T-helper 22 cell (primary cell): Measurements from ENCODE around the gene NOM1.
"Not testable (repeated sequence)": the region's sequence is repeated elsewhere in the genome, so short reads cannot be mapped to it uniquely, and the experiment has no call there.

Source experiments
- DNase-seq: peaks from one replicate; pipeline ENCODE4 v3.0.0-alpha.2; 2020; ENCODE audit warnings: low read depth

Gene NOM1, protein sequence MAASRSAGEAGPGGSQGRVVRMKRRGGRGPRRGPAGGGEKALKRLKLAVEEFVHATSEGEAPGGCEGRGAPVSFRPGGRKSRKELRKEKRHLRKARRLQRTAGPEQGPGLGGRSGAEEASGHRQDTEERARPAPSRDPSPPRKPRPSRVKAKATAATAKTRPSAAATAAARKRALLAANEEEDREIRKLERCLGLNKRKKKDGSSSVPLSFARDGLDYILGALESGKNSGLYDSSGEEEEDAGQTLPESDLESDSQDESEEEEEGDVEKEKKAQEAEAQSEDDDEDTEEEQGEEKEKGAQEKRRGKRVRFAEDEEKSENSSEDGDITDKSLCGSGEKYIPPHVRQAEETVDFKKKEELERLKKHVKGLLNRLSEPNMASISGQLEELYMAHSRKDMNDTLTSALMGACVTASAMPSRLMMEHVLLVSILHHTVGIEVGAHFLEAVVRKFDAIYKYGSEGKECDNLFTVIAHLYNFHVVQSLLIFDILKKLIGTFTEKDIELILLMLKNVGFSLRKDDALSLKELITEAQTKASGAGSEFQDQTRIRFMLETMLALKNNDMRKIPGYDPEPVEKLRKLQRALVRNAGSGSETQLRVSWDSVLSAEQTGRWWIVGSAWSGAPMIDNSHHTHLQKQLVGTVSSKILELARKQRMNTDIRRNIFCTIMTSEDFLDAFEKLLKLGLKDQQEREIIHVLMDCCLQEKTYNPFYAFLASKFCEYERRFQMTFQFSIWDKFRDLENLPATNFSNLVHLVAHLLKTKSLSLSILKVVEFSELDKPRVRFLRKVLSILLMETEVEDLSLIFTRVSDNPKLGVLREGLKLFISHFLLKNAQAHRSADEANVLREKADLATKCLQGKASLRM

GRCh38 chr7:156949541-156950380 is at the start of gene NOM1:
Gene NOM1 (plus strand): TSS chr7:156949712. CDS start chr7:156949738, 26 bp downstream.
- peak; percentile 80 for DNase-seq

- not testable (repeated sequence) for DNase-seq
These were observed 49.4 kb upstream of the NOM1 start for GRCh38 chr7:156900093-156900492.

- DNase-seq = peak; percentile 50
These were observed 46.1 kb upstream of the NOM1 start for GRCh38 chr7:156903232-156903909.

DNA sequence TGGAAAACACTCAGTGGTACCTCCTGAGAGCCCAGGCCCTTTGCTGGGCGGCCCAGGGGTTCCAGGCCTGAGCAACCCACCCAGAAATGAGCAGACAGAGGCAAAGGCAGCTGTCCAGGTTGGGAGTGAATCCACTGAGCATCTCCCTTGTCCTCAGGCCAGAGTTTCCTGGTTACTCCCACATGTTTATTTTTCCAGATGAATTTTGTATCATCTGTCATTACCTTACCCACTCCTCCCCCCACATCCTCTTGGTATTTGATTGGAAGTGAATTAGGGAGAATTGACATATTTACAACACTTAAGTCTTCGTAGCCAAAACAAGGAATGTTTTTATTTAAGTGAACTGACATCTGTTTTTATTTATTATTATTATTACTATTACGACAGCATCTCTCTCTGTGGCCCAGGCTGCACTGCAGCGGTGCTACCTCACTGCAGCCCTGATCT is 43.3 kb upstream of the NOM1 start:
- DNase-seq = no peak

- no peak for DNase-seq
These were observed 41.9 kb upstream of the NOM1 start for GRCh38 chr7:156907656-156908055.

DNA sequence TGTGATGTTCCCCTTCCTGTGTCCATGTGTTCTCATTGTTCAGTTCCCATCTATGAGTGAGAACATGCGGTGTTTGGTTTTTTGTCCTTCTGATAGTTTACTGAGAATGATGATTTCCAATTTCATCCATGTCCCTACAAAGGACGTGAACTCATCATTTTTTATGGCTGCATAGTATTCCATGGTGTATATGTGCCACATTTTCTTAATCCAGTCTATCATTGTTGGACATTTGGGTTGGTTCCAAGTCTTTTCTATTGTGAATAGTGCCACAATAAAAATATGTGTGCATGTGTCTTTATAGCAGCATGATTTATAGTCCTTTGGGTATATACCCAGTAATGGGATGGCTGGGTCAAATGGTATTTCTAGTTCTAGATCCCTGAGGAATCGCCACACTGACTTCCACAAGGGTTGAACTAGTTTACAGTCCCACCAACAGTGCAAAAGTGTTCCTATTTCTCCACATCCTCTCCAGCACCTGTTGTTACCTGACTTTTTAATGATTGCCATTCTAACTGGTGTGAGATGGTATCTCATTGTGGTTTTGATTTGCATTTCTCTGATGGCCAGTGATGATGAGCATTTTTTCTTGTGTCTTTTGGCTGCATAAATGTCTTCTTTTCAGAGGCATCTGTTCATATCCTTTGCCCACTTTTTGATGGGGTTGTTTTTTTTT is 39.8 kb upstream of the NOM1 start:
- not testable (repeated sequence) for DNase-seq

DNA sequence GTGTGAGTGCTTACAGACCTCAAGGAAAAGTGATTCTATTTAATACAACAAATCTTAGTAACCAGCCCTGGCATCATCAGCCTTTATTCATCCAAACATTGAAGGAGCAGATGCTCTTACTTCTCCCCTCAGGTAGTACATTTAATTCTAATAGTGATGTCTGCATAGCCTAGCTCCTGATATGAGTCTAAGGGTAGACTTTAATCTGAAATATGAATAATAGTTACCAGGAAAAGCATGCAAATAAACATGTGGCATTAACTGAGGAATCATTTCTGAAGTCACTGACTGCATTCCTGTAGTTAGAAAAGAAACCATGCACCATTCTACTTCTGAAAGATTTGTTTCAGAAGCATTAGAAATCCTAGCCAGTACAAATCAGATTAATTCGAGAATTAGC is 30.9 kb upstream of the NOM1 start:
- DNase-seq = no peak

DNA sequence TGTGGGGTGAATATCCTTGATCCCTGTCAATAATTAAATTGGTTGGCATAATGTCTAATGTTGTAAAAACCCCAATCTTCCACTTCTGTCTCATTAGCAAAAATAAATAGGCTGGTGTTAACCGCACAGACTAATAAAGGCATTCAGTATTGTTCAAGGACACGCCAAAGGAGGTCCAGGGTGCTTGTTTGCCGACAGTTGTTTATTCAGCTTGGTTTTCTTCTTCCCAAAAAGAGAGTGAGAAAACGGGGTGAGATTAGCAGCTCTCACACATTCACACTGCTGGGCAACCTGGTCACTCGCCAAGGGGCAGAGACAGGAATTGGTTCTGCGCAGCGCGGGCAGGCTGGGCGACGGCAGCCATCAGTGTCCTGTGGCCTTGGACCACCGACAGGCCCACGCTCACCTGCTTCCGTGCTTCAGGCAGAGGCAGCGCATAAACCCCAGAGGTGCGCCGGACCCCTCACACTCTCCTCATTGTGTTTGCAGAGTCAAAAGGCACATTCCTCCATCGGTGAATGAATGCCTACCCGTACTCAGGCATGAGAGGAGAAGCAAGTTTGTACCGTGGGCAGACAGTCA is 30.3 kb upstream of the NOM1 start:
- no peak for DNase-seq

GRCh38 chr7:156920076-156920475 is 29.4 kb upstream of the NOM1 start:
- no peak for DNase-seq

DNA sequence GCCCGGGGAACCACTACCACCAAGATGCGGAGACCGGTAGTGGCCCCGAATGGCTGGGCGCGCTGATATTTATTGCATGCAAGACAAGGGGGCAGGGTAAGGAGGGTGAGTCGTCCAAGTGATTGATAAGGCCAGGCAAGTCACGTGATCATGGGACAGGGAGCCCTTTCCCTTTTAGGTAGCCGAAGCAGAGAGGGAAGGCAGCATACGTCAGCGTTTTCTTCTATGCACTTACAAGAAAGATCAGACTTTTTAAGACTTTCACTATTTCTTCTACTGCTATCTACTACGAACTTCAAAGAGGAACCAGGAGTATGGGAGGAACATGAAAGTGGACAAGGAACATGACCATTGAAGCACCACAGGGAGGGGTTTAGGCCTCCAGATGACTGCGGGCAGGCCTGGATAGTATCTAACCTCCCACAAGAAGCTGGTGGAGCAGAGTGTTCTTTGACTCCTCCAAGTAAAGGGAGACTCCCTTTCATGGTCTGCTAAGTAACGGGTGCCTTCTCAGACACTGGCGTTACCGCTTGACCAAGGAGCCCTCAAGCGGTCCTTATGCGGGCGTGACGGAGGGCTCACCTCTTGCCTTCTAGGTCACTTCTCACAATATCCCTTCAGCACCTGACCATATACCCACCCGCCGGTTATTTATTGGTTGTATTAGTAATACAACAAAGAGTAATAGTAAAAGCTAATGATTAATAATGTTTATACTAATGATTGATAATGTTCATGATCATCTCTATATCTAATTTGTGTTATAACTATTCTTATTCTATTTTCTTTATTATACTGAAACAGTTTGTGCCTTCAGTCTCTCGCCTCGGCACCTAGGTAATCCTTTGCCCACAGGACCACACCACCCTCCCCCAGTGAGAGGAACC is 28.8 kb upstream of the NOM1 start:
- not testable (repeated sequence) for DNase-seq

DNA sequence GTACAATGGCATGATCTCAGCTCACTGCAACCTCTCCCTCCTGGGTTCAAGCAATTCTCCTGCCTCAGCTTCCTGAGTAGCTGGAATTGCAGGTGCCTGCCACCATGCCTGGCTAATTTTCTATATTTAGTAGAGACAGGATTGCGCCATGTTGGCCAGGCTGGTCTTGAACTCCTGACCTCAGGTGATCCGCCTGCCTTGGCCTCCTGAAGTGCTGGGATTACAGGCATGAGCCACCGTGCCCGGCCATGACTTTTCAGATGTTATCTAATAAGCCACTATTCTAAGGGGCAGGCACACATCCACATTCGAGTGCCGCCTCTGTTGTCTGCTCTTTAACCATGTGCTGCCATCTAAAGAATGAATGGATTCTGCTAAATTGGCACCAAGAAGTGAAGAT is 27.2 kb upstream of the NOM1 start:
- DNase-seq = not testable (repeated sequence)

GRCh38 chr7:156925821-156926220 is 23.7 kb upstream of the NOM1 start:
- DNase-seq = not testable (repeated sequence)

GRCh38 chr7:156927571-156928405 is 21.7 kb upstream of the NOM1 start:
- no peak for DNase-seq

DNA sequence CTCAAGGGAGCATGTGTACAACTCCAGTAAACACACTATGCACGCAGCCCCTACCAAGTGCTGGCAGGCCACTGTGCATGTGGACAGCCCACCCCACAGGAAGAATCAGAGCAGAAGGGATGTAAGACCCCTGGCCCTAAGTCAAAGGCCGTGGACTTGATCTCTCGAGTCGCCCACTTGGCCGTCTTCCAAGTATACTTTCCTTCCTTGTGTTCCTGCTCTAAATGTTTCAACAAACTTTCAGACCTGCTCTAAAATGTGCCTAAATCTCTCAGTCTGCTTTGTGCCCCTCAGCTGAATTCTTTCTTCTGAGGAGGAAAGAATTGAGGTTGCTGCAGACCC is 21.1 kb upstream of the NOM1 start:
- DNase-seq = no peak

DNA sequence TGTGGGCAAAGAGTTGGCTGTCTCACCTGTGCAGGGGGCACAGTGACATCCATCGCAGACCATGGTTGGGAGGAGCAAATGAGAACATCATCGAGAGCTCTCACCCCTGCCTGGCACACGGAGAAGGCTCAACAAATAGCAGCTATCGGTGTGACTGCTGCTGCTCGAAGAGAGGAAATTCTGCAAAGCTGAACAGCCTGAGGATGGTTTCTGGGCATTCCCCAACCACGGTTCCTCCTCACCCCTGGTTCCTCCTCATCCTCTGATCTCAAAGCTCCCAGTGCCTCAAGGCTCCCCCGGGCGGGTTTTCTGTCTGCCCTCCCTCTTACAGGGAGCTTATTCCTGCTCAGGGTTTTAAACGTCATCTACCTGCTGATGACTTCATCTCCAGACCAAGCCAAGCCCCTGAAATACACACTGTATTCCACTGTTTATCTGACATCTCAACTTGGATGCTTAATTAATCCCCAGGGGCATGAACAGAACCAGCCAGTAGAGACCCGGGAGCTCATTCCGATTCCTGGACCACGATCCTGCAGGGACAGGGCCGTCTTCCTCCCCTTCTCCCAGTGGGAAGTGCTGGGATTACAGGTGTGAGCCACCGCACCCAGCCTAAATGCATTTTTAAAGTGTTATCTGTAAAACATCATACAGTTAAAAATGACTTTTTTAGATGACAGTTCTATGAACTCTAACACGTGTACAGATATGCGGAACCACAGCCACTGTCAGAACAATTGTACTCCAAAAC is 19.5 kb upstream of the NOM1 start:
- peak; percentile 68 for DNase-seq

GRCh38 chr7:156932006-156932405 is 17.5 kb upstream of the NOM1 start:
- no peak for DNase-seq

DNA sequence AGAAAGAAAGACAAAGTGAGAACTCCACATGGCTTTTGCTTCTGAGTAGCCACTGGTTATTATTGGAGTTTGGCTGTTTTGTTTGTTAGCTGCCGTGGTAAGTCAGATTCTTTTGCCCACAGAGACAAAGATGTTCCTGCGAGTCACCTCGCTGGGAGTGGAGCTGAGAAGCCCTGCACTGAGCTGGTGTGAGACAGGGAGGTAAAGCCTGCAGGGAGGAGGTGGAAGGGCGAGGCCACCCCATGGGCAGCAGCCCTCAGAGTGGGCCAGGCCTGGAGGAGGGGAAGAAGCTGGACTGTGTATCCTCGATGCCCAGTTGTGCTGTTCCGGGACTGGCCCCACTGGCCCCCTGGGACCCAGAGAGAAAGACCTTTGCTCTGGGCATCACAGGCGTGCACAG is 14.3 kb upstream of the NOM1 start:
- no peak for DNase-seq

DNA sequence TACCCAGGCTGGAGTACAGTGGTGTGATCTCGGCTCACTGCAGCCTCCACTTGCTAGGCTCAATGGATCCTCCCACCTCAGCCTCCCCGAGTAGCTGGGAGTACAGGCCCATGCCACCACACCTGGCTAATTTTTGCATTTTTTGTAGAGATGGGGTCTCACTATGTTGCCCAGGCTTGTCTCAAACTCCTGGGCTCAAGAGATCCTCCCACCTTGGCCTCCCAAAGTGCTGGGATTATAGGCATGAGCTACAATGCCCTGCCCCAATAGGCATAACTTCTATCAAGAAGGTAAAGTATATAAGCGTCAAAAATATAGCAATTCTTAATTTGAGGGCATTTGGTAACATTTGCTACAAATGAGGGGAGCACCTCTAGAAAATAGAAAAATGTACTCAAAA is 12.7 kb upstream of the NOM1 start:
- DNase-seq = not testable (repeated sequence)
